ENCODE measurements around the gene PCOLCE2.
A peak's percentile ranks its signal among the peaks of the same experiment; 100 is the strongest.

The PCOLCE2 gene

GRCh38 chr3:142852009-142852408, 36.9 kb downstream of the PCOLCE2 start:
- ATAC-seq (replicated peaks; ENCODE audit: extremely low read depth, poor library complexity, severe bottlenecking) = no peak
- Mint-ChIP-seq H3K36me3 (ENCODE audit: insufficient read depth) (no peaks in the 10 kb centered on the region), H3K27me3 (peaks cover 26% of the 10 kb centered on the region), H3K27ac (ENCODE audit: low read depth) (no peak overlapping the region), H3K4me1 (no peaks in the 10 kb centered on the region), H3K9me3 (no peaks in the 10 kb centered on the region), H3K4me3 (no peak overlapping the region)
- DNase-seq (ENCODE audit: low spot score in 2 of 2) = no peak

GRCh38 chr3:142850395-142851023, 38.4 kb downstream of the PCOLCE2 start:
- ATAC-seq (replicated peaks; ENCODE audit: extremely low read depth, poor library complexity, severe bottlenecking) (no peak), DNase-seq (ENCODE audit: low spot score in 2 of 2) (no peak)
- Mint-ChIP-seq H3K36me3 (ENCODE audit: insufficient read depth) (no peaks in the 10 kb centered on the region), H3K27ac (ENCODE audit: low read depth) (no peak overlapping the region), H3K9me3 (no peaks in the 10 kb centered on the region), H3K4me1 (no peaks in the 10 kb centered on the region), H3K4me3 (no peak overlapping the region), H3K27me3 (peaks cover 23% of the 10 kb centered on the region)

GRCh38 chr3:142849148-142849547, 39.7 kb downstream of the PCOLCE2 start:
- Mint-ChIP-seq H3K36me3 (ENCODE audit: insufficient read depth) (no peaks in the 10 kb centered on the region), H3K27ac (ENCODE audit: low read depth) (no peak overlapping the region), H3K27me3 (peaks cover 13% of the 10 kb centered on the region), H3K4me3 (no peak overlapping the region), H3K4me1 (no peaks in the 10 kb centered on the region), H3K9me3 (no peaks in the 10 kb centered on the region)
- ATAC-seq (replicated peaks; ENCODE audit: extremely low read depth, poor library complexity, severe bottlenecking) = no peak
- no peak for DNase-seq (ENCODE audit: low spot score in 2 of 2)

GRCh38 chr3:142846779-142847577, 41.9 kb downstream of the PCOLCE2 start:
- no peak for ATAC-seq (replicated peaks; ENCODE audit: extremely low read depth, poor library complexity, severe bottlenecking)

GRCh38 chr3:142844339-142844977, 44.4 kb downstream of the PCOLCE2 start:
- Mint-ChIP-seq H3K4me3 (no peak overlapping the region), H3K27ac (ENCODE audit: low read depth) (no peak overlapping the region), H3K9me3 (no peaks in the 10 kb centered on the region), H3K36me3 (ENCODE audit: insufficient read depth) (no peaks in the 10 kb centered on the region), H3K4me1 (no peaks in the 10 kb centered on the region), H3K27me3 (peaks cover 13% of the 10 kb centered on the region)
- ATAC-seq (replicated peaks; ENCODE audit: extremely low read depth, poor library complexity, severe bottlenecking) = no peak
- DNase-seq (ENCODE audit: low spot score in 2 of 2) = no peak

More at GRCh38 chr3:142846779-142847577, 41.9 kb downstream of the PCOLCE2 start:
- peaks cover 13% of the 10 kb centered on the region for H3K27me3 Mint-ChIP-seq
- H3K4me3 Mint-ChIP-seq = no peak overlapping the region
- no peaks in the 10 kb centered on the region for H3K9me3 Mint-ChIP-seq
- H3K27ac Mint-ChIP-seq (ENCODE audit: low read depth) = no peak overlapping the region
- no peaks in the 10 kb centered on the region for H3K4me1 Mint-ChIP-seq
- DNase-seq (ENCODE audit: low spot score in 2 of 2) = no peak
- H3K36me3 Mint-ChIP-seq (ENCODE audit: insufficient read depth) = no peaks in the 10 kb centered on the region

GRCh38 chr3:142839831-142840230, 49.1 kb downstream of the PCOLCE2 start:
- no peaks in the 10 kb centered on the region for H3K36me3 Mint-ChIP-seq (ENCODE audit: insufficient read depth)
- H3K27ac Mint-ChIP-seq (ENCODE audit: low read depth) = no peak overlapping the region
- H3K4me3 Mint-ChIP-seq = no peak overlapping the region
- no peaks in the 10 kb centered on the region for H3K9me3 Mint-ChIP-seq
- no peaks in the 10 kb centered on the region for H3K4me1 Mint-ChIP-seq
- DNase-seq (ENCODE audit: low spot score in 2 of 2) (no peak), ATAC-seq (replicated peaks; ENCODE audit: extremely low read depth, poor library complexity, severe bottlenecking) (no peak)
- peaks cover 30% of the 10 kb centered on the region for H3K27me3 Mint-ChIP-seq

GRCh38 chr3:142837526-142837925, 51.4 kb downstream of the PCOLCE2 start:
- H3K36me3 Mint-ChIP-seq (ENCODE audit: insufficient read depth) = peaks cover 2% of the 10 kb centered on the region
- H3K27ac Mint-ChIP-seq (ENCODE audit: low read depth) = no peak overlapping the region
- ATAC-seq (replicated peaks; ENCODE audit: extremely low read depth, poor library complexity, severe bottlenecking) = no peak
- peaks cover 42% of the 10 kb centered on the region for H3K27me3 Mint-ChIP-seq
- no peak overlapping the region for H3K4me3 Mint-ChIP-seq
- no peaks in the 10 kb centered on the region for H3K9me3 Mint-ChIP-seq
- no peak for DNase-seq (ENCODE audit: low spot score in 2 of 2)
- no peaks in the 10 kb centered on the region for H3K4me1 Mint-ChIP-seq

- H3K27ac Mint-ChIP-seq (ENCODE audit: low read depth) = no peak overlapping the region
- no peak for ATAC-seq (replicated peaks; ENCODE audit: extremely low read depth, poor library complexity, severe bottlenecking)
- H3K27me3 Mint-ChIP-seq = peaks cover 52% of the 10 kb centered on the region
Observed at GRCh38 chr3:142828703-142829305, 60.1 kb downstream of the PCOLCE2 start.

GRCh38 chr3:142819179-142819578, 69.7 kb downstream of the PCOLCE2 start:
- Mint-ChIP-seq H3K27me3 (peaks cover 30% of the 10 kb centered on the region), H3K27ac (ENCODE audit: low read depth) (no peak overlapping the region)

More at GRCh38 chr3:142828703-142829305, 60.1 kb downstream of the PCOLCE2 start:
- Mint-ChIP-seq H3K9me3 (no peaks in the 10 kb centered on the region), H3K4me1 (no peaks in the 10 kb centered on the region), H3K36me3 (ENCODE audit: insufficient read depth) (peaks cover 2% of the 10 kb centered on the region), H3K4me3 (no peak overlapping the region)
- DNase-seq (ENCODE audit: low spot score in 2 of 2) = peak; percentile 24 to 27

GRCh38 chr3:142818651-142819050, 70.2 kb downstream of the PCOLCE2 start:
- H3K4me1 Mint-ChIP-seq = no peaks in the 10 kb centered on the region
- no peak overlapping the region for H3K4me3 Mint-ChIP-seq
- peaks cover 2% of the 10 kb centered on the region for H3K36me3 Mint-ChIP-seq (ENCODE audit: insufficient read depth)
- no peak overlapping the region for H3K27ac Mint-ChIP-seq (ENCODE audit: low read depth)
- H3K9me3 Mint-ChIP-seq = no peaks in the 10 kb centered on the region
- DNase-seq (ENCODE audit: low spot score in 2 of 2) (no peak), ATAC-seq (replicated peaks; ENCODE audit: extremely low read depth, poor library complexity, severe bottlenecking) (no peak)
- peaks cover 31% of the 10 kb centered on the region for H3K27me3 Mint-ChIP-seq

More at GRCh38 chr3:142819179-142819578, 69.7 kb downstream of the PCOLCE2 start:
- H3K9me3 Mint-ChIP-seq = no peaks in the 10 kb centered on the region
- no peak for DNase-seq (ENCODE audit: low spot score in 2 of 2)
- no peak for ATAC-seq (replicated peaks; ENCODE audit: extremely low read depth, poor library complexity, severe bottlenecking)
- no peak overlapping the region for H3K4me3 Mint-ChIP-seq
- H3K4me1 Mint-ChIP-seq = no peaks in the 10 kb centered on the region
- peaks cover 2% of the 10 kb centered on the region for H3K36me3 Mint-ChIP-seq (ENCODE audit: insufficient read depth)

- Mint-ChIP-seq H3K27me3 (peaks cover 31% of the 10 kb centered on the region), H3K36me3 (ENCODE audit: insufficient read depth) (peaks cover 2% of the 10 kb centered on the region), H3K9me3 (no peaks in the 10 kb centered on the region), H3K4me3 (no peak overlapping the region), H3K27ac (ENCODE audit: low read depth) (no peak overlapping the region), H3K4me1 (no peaks in the 10 kb centered on the region)
- DNase-seq (ENCODE audit: low spot score in 2 of 2) = no peak
- ATAC-seq (replicated peaks; ENCODE audit: extremely low read depth, poor library complexity, severe bottlenecking) = no peak
Observed at GRCh38 chr3:142817897-142818296, 71.0 kb downstream of the PCOLCE2 start.

- Mint-ChIP-seq H3K27ac (ENCODE audit: low read depth) (no peak overlapping the region), H3K27me3 (peaks cover 31% of the 10 kb centered on the region), H3K4me3 (no peak overlapping the region), H3K4me1 (no peaks in the 10 kb centered on the region), H3K36me3 (ENCODE audit: insufficient read depth) (peaks cover 2% of the 10 kb centered on the region), H3K9me3 (no peaks in the 10 kb centered on the region)
- ATAC-seq (replicated peaks; ENCODE audit: extremely low read depth, poor library complexity, severe bottlenecking) = no peak
- no peak for DNase-seq (ENCODE audit: low spot score in 2 of 2)
Observed at GRCh38 chr3:142817356-142817755, 71.5 kb downstream of the PCOLCE2 start.

Data from central memory CD8-positive, alpha-beta T cell (primary cell).